Activated CD8-positive, alpha-beta memory T cell treated with anti-CD3 and anti-CD28 coated beads for 4 hours (primary cell): ENCODE results near the gene PIGA.
"Not testable (repeated sequence)": the region's sequence is repeated elsewhere in the genome, so short reads cannot be mapped to it uniquely, and the experiment has no call there.

Experiments
- DNase-seq, 2 donors: peaks; one replicate each; pipeline ENCODE4 v3.0.0-alpha.2; 2020; ENCODE audit warnings: low read depth in 2 of 2

Gene PIGA

DNA sequence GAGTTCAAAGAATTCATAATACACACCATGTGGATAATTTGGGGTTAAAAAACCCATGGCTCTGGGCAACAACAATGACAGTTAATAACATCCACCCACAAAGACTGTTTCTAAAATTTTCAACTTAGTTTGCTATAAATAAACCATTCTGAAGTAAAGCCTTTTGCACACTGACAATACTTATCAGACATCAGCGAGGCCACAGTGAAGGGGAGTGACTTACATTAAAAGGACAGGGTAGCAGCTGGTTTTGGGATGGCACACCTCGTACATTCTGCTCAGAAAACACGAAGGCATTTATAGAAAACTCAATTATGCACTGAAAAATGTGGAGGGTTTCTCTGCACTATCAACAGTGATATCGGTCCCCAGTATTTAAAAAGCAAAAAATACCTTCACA lies 15.0 kb downstream of the PIGA start:
- DNase-seq, result no peak

GRCh38 chrX:15319075-15319474 lies 16.2 kb downstream of the PIGA start:
- no peak for DNase-seq

- no peak for DNase-seq
Observed at GRCh38 chrX:15315509-15315908, 19.8 kb downstream of the PIGA start, which contains the start of gene ASB11. Gene ASB11, minus strand, starts transcription at chrX:15315640. Its CDS starts 35 bp downstream, at chrX:15315605.

GRCh38 chrX:15314472-15314871 lies 20.9 kb downstream of the PIGA start:
- DNase-seq, result no peak

- DNase-seq, result no peak
Observed at GRCh38 chrX:15311119-15311518, 24.2 kb downstream of the PIGA start.

- no peak for DNase-seq
Observed at GRCh38 chrX:15310117-15310516, 25.2 kb downstream of the PIGA start.

- not testable (repeated sequence) for DNase-seq
Observed at GRCh38 chrX:15305899-15306298, 29.4 kb downstream of the PIGA start.

DNA sequence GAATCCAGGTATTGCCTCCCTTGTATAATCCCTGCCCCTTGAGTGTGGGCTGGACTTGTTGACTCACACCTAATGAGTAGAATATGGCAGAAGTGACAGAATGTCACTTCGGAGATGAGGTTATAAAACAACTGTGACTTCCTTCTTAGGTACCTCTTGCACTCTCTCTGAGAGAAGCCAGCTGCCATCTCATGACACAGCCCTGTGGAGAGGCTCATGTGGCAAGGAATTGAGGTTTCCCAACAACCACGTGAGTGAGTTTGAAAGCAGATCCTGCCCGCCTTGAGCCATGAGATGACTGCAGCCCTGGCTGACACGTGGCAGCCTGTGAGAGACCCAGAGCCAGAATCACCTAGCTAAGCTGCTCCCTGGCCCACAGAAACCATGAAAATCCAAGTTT lies 33.4 kb downstream of the PIGA start:
- DNase-seq, result no peak

GRCh38 chrX:15299941-15300851 lies 35.1 kb downstream of the PIGA start:
- no peak for DNase-seq

- DNase-seq, result no peak
Observed at GRCh38 chrX:15298780-15299179, 36.5 kb downstream of the PIGA start.

- no peak for DNase-seq
Observed at GRCh38 chrX:15298201-15298600, 37.1 kb downstream of the PIGA start.

DNA sequence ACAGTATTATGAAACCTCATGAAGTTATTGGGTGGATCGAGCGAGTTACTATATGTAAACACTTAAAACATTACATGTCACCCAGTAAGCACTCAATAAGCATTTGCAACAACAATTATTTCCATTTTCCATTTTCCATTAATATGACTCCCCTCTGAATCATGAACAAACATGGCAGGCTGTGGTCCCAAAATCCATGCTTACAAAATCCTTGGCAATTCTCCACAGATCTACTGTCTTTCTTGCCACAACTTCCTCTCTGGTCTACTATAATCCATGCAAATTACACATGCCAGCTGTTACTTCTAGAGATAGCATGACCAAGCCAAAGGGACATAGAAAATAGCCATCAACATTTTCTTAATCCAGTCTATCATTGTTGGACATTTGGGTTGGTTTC lies 41.9 kb downstream of the PIGA start:
- no peak for DNase-seq

DNA sequence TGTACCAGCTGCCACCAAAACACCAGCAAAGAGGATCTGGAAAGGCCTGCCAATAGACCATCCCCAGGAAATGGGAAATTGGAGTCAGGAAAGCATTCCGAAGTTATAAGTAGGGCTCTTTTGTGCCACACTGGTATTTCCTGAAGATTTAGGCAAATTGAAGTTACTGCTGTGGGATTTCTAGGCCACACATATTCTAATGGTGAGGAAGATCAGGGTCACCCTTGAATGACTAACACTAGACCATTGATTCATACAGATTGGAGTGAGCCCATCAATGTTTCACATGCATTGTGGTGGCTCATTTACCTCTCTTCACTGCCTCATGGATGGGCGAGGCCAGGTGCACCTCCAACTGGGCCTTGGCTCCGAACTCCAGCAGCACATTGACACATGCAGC lies 42.5 kb downstream of the PIGA start:
- DNase-seq, result no peak

DNA sequence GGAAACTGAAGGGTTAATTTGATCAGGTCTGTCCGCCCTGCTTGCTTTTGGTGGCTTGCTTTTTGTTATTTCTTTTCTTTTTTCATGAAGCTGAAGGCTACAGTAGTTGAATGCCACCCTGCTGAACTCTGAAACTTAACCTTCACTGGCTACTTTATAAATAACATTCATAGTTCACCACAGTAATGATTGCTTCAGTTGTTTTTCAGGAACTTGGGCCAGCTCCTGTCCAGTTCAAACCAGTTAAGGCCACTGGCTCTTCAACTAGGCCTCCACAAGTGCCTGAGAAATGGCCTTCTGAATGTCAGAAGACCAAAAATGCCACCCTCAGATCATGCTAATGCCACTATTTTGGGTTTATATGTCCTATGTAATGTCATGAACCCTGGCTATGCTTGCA lies 57.7 kb downstream of the PIGA start:
- no peak for DNase-seq

DNA sequence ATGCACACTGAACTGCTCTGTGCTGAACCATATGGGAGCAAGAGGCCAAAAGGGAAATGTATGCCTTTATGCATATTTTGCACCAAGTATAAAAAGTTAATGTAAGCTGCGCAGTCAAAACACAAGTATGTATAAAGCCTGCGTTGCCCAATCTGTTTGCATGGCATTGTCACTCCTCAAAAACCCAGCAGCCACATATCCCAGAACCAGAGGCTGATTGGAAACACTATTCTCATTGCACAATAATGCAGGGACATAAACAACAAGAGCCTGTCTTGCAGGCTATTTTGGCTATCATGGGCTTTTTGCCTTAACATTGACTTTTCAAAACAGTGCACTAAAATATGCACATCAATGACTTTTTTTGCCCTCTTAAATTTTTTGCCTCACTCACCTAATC lies 60.4 kb downstream of the PIGA start:
- no peak for DNase-seq

- DNase-seq, result not testable (repeated sequence)
Observed at GRCh38 chrX:15273275-15273674, 62.0 kb downstream of the PIGA start.

GRCh38 chrX:15271757-15272156 lies 63.6 kb downstream of the PIGA start:
- no peak for DNase-seq

DNA sequence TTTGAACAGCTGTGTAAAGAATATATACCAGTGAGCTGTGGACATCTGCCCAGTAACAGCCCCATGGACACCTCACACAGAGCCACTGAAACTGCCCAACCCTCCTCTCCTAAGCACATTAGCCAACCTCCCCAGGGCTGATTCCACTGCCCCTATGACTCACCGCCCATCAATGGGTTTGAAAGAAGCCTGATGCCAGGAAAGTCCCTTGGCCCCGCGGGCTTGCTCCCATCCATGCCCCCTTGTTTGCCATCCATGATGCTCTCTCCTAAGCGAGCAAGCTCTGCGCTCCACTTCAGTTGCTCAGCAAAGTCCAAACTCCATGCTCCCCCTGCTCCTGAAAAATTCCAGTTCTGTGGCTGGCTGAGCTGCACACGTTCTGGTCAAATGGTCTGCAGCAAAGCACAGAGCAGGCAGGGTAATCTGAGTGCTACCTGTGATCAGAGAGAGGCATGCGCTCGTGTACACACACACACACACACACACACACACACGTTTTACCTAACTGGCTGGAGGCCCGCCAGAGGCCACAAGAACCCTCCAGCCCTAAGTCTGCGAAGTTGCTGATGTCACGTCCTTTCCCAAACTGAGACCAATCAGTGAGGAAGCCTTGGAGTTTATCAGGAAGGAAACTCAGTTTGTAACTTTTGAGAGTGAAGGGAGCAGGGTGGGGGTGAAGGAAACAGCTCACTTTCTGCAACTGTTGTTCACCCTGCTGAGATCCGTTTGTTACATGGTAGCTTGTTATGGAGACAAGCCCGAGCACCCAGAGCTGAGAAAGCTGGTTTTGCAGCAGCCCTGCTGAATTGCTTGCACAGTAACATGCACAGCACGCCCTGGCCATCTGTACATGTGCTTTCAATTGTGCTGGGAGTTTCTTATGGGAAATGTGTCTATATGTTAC lies 65.5 kb downstream of the PIGA start, which contains the start of gene ASB9:
ASB9 (minus strand) TSS at position 466 of the 904 bp plus-strand sequence; CDS start at position 257, 209 bp downstream.
- DNase-seq, result no peak
